NCI-H1092 treated with DMSO at 0.1 percent for 48 hours (cell line): ENCODE measurements around the gene UBE2N.

ENCODE experiments used
- DNase-seq: peaks from one replicate; lab custom pipeline; 2025; lab: John Stamatoyannopoulos, UW

Gene UBE2N

GRCh38 chr12:93379981-93380361 lies 61.8 kb downstream of the UBE2N start:
- DNase-seq: no peak

GRCh38 chr12:93379326-93379980 lies 62.3 kb downstream of the UBE2N start:
- DNase-seq: peak; percentile 31

- DNase-seq: peak; percentile 30
Observed at GRCh38 chr12:93378998-93379325, 62.8 kb downstream of the UBE2N start.

- peak; percentile 40 for DNase-seq
Observed at GRCh38 chr12:93378196-93378997, 63.4 kb downstream of the UBE2N start.

- DNase-seq: peak; percentile 84
Observed at GRCh38 chr12:93377252-93378195, 64.2 kb downstream of the UBE2N start, which contains the start of gene NUDT4. TSS of gene NUDT4 (plus strand) at chr12:93377925. CDS start at chr12:93378323, 398 bp downstream.

GRCh38 chr12:93376436-93377251 lies 65.1 kb downstream of the UBE2N start:
- no peak for DNase-seq

- DNase-seq: no peak
Observed at GRCh38 chr12:93375906-93376305, 65.8 kb downstream of the UBE2N start.

GRCh38 chr12:93373961-93374656 lies 67.6 kb downstream of the UBE2N start:
- no peak for DNase-seq

GRCh38 chr12:93370947-93371346 lies 70.8 kb downstream of the UBE2N start:
- DNase-seq: no peak

- DNase-seq: no peak
Observed at GRCh38 chr12:93369505-93369904, 72.2 kb downstream of the UBE2N start.

- DNase-seq: no peak
Observed at GRCh38 chr12:93368766-93369165, 73.0 kb downstream of the UBE2N start.

GRCh38 chr12:93366422-93366821 lies 75.3 kb downstream of the UBE2N start:
- no peak for DNase-seq

GRCh38 chr12:93365616-93366405 lies 75.9 kb downstream of the UBE2N start:
- DNase-seq: no peak

GRCh38 chr12:93363841-93364297 lies 77.9 kb downstream of the UBE2N start:
- no peak for DNase-seq

GRCh38 chr12:93361151-93361919 lies 80.4 kb downstream of the UBE2N start:
- DNase-seq: no peak

- DNase-seq: no peak
Observed at GRCh38 chr12:93360688-93361087, 81.1 kb downstream of the UBE2N start.

- DNase-seq: no peak
Observed at GRCh38 chr12:93358821-93359220, 82.9 kb downstream of the UBE2N start.

GRCh38 chr12:93358058-93358457 lies 83.7 kb downstream of the UBE2N start:
- no peak for DNase-seq

GRCh38 chr12:93356214-93356613 lies 85.5 kb downstream of the UBE2N start:
- DNase-seq: no peak
